HEK293 (cell line): ENCODE results near the gene CYP27A1.

ENCODE experiments used
- CTCF ChIA-PET: fragments of 350-600 bp; formaldehyde crosslinking; extraction: SDS; loops from one replicate; lab custom pipeline; 2021; ENCODE audit warnings: antibody characterized with exemption; lab: Yijun Ruan, JAX
- POLR2A ChIA-PET: fragments of 300-600 bp; formaldehyde crosslinking; extraction: SDS; loops from one replicate; lab custom pipeline; 2020; ENCODE audit warnings: antibody characterized with exemption, inconsistent platforms; lab: Yijun Ruan, JAX
- H3K27ac ChIP-seq: fragments of 200-500 bp; sonication (Bioruptor generic); 2 replicates; pipeline ENCODE4 v1.5.1; 2014; ENCODE audit warnings: low read depth, low read length, control low read depth, inconsistent platforms; ENCODE audit errors: extremely low read depth
- H3K36me3 ChIP-seq, 2 experiments: fragments of 200-500 bp in 1 of 2; sonication (Bioruptor generic) in 1 of 2; 1 replicate in 1 of 2; 2 replicates in 1 of 2; pipeline ENCODE4 v1.5.1; 2014 to 2017; ENCODE audit warnings: inconsistent platforms in 2 of 2, low read length in 2 of 2; ENCODE audit not compliant: control insufficient read depth in 2 of 2, insufficient read depth in 1 of 2
- H3K4me1 ChIP-seq: fragments of 200-500 bp; sonication (Bioruptor generic); 2 replicates; pipeline ENCODE4 v1.5.1; 2014; ENCODE audit warnings: mild to moderate bottlenecking, low read length, inconsistent platforms; ENCODE audit not compliant: control insufficient read depth, insufficient read depth
- H3K4me3 ChIP-seq: 2 replicates; pipeline ENCODE4 v1.5.1; 2011; ENCODE audit warnings: low read depth, mild to moderate bottlenecking, control low read depth, low read length, moderate library complexity
- H3K9me3 ChIP-seq: fragments of 200-500 bp; sonication (Bioruptor generic); 2 replicates; pipeline ENCODE4 v1.5.1; 2014; ENCODE audit warnings: low read depth, low read length, inconsistent platforms; ENCODE audit not compliant: control insufficient read depth, insufficient read depth
- EGR2 ChIP-seq: fragments of 450-650 bp; formaldehyde crosslinking; IDR thresholded peaks from 2 replicates; pipeline ENCODE4 v1.5.1; 2016; ENCODE audit warnings: low read depth, missing biosample characterization, missing genetic modification characterization
- HOXC10 ChIP-seq: sonication (generic); formaldehyde crosslinking; IDR thresholded peaks from 2 replicates; pipeline ENCODE4 v1.8.1; 2023; ENCODE audit warnings: mild to moderate bottlenecking, missing genetic modification reagents
- IKZF3 ChIP-seq: fragments of 450-650 bp; IDR thresholded peaks from 2 replicates; pipeline ENCODE4 v1.5.0; 2018; ENCODE audit warnings: missing biosample characterization, mild to moderate bottlenecking, missing genetic modification characterization, moderate library complexity
- MYNN ChIP-seq: fragments of 450-650 bp; formaldehyde crosslinking; IDR thresholded peaks from 2 replicates; pipeline ENCODE4 v1.5.1; 2016; ENCODE audit warnings: missing biosample characterization, missing genetic modification characterization, borderline replicate concordance
- OVOL3 ChIP-seq: fragments of 450-650 bp; formaldehyde crosslinking; IDR thresholded peaks from 2 replicates; pipeline ENCODE4 v1.5.1; 2016; ENCODE audit warnings: missing biosample characterization, missing genetic modification characterization
- PBX3 ChIP-seq: sonication (generic); formaldehyde crosslinking; IDR thresholded peaks from 2 replicates; pipeline ENCODE4 v1.8.1; 2022; ENCODE audit warnings: mild to moderate bottlenecking, moderate library complexity, missing genetic modification reagents
- SCRT2 ChIP-seq: fragments of 450-650 bp; formaldehyde crosslinking; IDR thresholded peaks from 2 replicates; pipeline ENCODE4 v1.5.1; 2016; ENCODE audit warnings: missing biosample characterization, missing genetic modification characterization
- TRIM28 ChIP-seq: IDR thresholded peaks from 2 replicates; pipeline ENCODE4 v1.6.1; 2011; ENCODE audit warnings: low read length, control low read depth, borderline replicate concordance
- ZBTB17 ChIP-seq: fragments of 450-650 bp; formaldehyde crosslinking; IDR thresholded peaks from 2 replicates; pipeline ENCODE4 v1.5.1; 2016; ENCODE audit warnings: missing biosample characterization, missing genetic modification characterization
- ZBTB6 ChIP-seq: fragments of 450-650 bp; formaldehyde crosslinking; IDR thresholded peaks from 2 replicates; pipeline ENCODE4 v1.5.1; 2017; ENCODE audit warnings: missing biosample characterization, missing genetic modification characterization
- ZFHX2 ChIP-seq: fragments of 450-650 bp; formaldehyde crosslinking; conservative IDR thresholded peaks from 2 replicates; pipeline ENCODE4 v1.5.1; 2016; ENCODE audit warnings: missing biosample characterization, missing genetic modification characterization
- ZNF138 ChIP-seq: fragments of 450-650 bp; formaldehyde crosslinking; IDR thresholded peaks from 2 replicates; pipeline ENCODE4 v1.5.1; 2016; ENCODE audit warnings: missing biosample characterization, missing genetic modification characterization, borderline replicate concordance
- ZNF354C ChIP-seq: fragments of 450-650 bp; formaldehyde crosslinking; IDR thresholded peaks from 2 replicates; pipeline ENCODE4 v1.5.1; 2016; ENCODE audit warnings: missing biosample characterization, missing genetic modification characterization, low read depth, borderline replicate concordance
- ZNF518A ChIP-seq: fragments of 450-650 bp; formaldehyde crosslinking; conservative IDR thresholded peaks from 2 replicates; pipeline ENCODE4 v1.5.1; 2016; ENCODE audit warnings: low read depth, missing biosample characterization, missing genetic modification characterization
- ZNF561 ChIP-seq: fragments of 450-650 bp; IDR thresholded peaks from 2 replicates; pipeline ENCODE4 v1.5.1; 2018; ENCODE audit warnings: missing biosample characterization, missing genetic modification characterization, borderline replicate concordance
- ZNF580 ChIP-seq: fragments of 450-650 bp; formaldehyde crosslinking; IDR thresholded peaks from 2 replicates; pipeline ENCODE4 v1.5.1; 2016; ENCODE audit warnings: missing biosample characterization, missing genetic modification characterization
- ZNF610 ChIP-seq: fragments of 450-650 bp; formaldehyde crosslinking; IDR thresholded peaks from 2 replicates; pipeline ENCODE4 v1.5.1; 2016; ENCODE audit warnings: missing biosample characterization, missing genetic modification characterization, borderline replicate concordance
- ZNF623 ChIP-seq: fragments of 450-650 bp; formaldehyde crosslinking; IDR thresholded peaks from 2 replicates; pipeline ENCODE4 v1.5.1; 2016; ENCODE audit warnings: missing biosample characterization, missing genetic modification characterization
- ZNF785 ChIP-seq: fragments of 450-650 bp; formaldehyde crosslinking; IDR thresholded peaks from 2 replicates; pipeline ENCODE4 v1.5.1; 2016; ENCODE audit warnings: missing biosample characterization, missing genetic modification characterization

CYP27A1 gene

GRCh38 chr2:218854860-218855259 lies 72.9 kb downstream of the CYP27A1 start:
- Histone ChIP-seq H3K4me3 (no peak overlapping the region), H3K36me3 (no peaks in the 10 kb centered on the region), H3K9me3 (no peaks in the 10 kb centered on the region), H3K27ac (no peak overlapping the region), H3K4me1 (peaks cover 18% of the 10 kb centered on the region)
- ChIA-PET CTCF (interaction anchor here (0.6 to 10.1 kb wide), 8 partner anchors 21 to 297 kb away, joined by 3 to 115 read pairs (median 5); no protein-coding TSS in a partner anchor), POLR2A (no interaction called here)
- TF ChIP-seq HOXC10 (CRISPR knock-in tag) = no peak
- TF ChIP-seq ZNF138 (tag by site-specific recombination) = no peak
- no peak for TF ChIP-seq ZNF354C (tag by site-specific recombination)
- TF ChIP-seq SCRT2 (tag by site-specific recombination) = no peak
- TF ChIP-seq ZNF623 (tag by site-specific recombination) = no peak
- no peak for TF ChIP-seq OVOL3 (tag by site-specific recombination)
- peak; percentile 49; the same call in 1 of the 2 replicates for TF ChIP-seq TRIM28
- no peak for TF ChIP-seq MYNN
- no peak for TF ChIP-seq ZNF518A (tag by site-specific recombination)
- TF ChIP-seq ZNF561 (tag by site-specific recombination) = no peak
- TF ChIP-seq IKZF3 (tag by site-specific recombination) = no peak
- no peak for TF ChIP-seq ZNF580 (tag by site-specific recombination)
- no peak for TF ChIP-seq ZBTB6 (tag by site-specific recombination)
- TF ChIP-seq PBX3 (CRISPR knock-in tag) = no peak
- TF ChIP-seq ZBTB17 (tag by site-specific recombination) = no peak
- no peak for TF ChIP-seq ZNF785 (tag by site-specific recombination)
- no peak for TF ChIP-seq ZNF610 (tag by site-specific recombination)
- peak; percentile 30; the same call in 1 of the 2 replicates for TF ChIP-seq ZFHX2 (tag by site-specific recombination)
- peak; percentile 56 for TF ChIP-seq EGR2
